Tibial nerve (tissue), 4 donors: ENCODE data around the gene STH.

Source experiments
- CTCF ChIP-seq, 5 experiments: fragments of 200-600 bp in 3 of 5; fragments of 450-650 bp in 2 of 5; sonication (generic) in 3 of 5; IDR thresholded peaks; one replicate each; pipeline ENCODE4 v1.5.1; 2016 to 2019; ENCODE audit warnings: antibody characterized with exemption in 5 of 5, mild to moderate bottlenecking in 3 of 5, moderate library complexity in 2 of 5
- EP300 ChIP-seq, 2 donors: sonication (generic); formaldehyde crosslinking; IDR thresholded peaks; one replicate each; pipeline ENCODE4 v1.6.1; 2017; ENCODE audit warnings: antibody characterized with exemption in 2 of 2, mild to moderate bottlenecking in 1 of 2
- POLR2A ChIP-seq, 2 donors: fragments of 450-650 bp; IDR thresholded peaks; one replicate each; pipeline ENCODE4 v1.6.1; 2017; ENCODE audit warnings: antibody characterized with exemption in 2 of 2, mild to moderate bottlenecking in 2 of 2, moderate library complexity in 2 of 2

- no peak for TF ChIP-seq EP300 (IDR thresholded peaks at IDR 0.05)
- TF ChIP-seq POLR2A (IDR thresholded peaks at IDR 0.05) = no peak
- TF ChIP-seq CTCF (IDR thresholded peaks at IDR 0.05) = no peak
Observed at GRCh38 chr17:45996282-45996937, 2.6 kb upstream of the STH start.
